HL-60/S4 treated with phorbol 12-myristate 13-acetate at 8.2 ng/mL for 4 days and 3 days (cell line): ENCODE results near the gene RAD54L.

ENCODE experiments used
- in situ Hi-C: fragments of 300-500 bp; cut with MboI; formaldehyde crosslinking; loops from 2 replicates; pipeline ENCODE4 v1.15.0; 2022; ENCODE audit warnings: low sequenced_read_pairs

The RAD54L gene

DNA sequence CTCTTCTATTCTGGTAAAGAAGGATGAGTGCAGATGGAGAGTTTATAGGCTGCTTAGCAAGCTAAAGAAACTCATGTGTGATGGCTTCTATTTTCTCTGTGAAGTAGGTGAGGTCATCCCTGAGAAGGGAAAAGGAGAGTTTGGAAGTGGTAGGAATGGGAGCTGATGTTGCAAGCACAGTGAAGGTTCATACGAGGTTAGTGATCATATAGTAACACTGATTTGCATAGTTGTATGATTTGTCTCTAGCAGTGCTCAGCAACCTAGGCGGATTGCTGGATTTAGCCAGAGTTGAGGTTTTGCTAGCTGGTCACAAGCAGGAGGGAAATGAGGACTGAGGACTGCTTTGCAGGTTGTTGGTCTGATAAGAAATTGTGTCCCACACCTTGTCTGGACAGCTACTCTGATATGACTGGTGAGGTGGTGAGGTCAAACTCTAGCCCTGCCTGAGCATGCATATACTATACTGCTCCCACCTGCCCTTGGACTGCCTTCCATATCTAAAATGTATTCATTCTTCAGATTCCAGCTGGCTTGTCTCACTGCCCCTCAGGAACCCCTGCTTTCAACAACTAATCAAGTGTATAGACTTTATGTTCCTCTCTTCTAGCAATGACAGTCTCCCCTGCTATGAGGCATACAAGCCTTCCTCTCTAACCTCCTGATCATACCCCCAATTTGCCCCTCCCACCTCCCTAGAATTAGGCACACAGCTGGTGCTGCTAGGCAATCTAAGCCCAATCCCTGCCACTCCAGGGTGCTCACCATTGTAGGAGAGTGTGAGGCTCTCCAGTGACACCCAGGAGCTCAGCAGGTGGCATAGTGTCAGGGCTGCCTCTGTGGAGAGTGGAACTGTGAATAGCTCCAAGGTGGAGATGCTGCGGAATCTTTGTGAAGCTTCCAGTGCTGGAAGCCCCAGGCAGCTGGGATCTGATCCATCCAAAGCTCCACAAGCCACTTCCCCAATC is 37.3 kb downstream of the RAD54L start:
- in situ Hi-C loops = no loop called here

DNA sequence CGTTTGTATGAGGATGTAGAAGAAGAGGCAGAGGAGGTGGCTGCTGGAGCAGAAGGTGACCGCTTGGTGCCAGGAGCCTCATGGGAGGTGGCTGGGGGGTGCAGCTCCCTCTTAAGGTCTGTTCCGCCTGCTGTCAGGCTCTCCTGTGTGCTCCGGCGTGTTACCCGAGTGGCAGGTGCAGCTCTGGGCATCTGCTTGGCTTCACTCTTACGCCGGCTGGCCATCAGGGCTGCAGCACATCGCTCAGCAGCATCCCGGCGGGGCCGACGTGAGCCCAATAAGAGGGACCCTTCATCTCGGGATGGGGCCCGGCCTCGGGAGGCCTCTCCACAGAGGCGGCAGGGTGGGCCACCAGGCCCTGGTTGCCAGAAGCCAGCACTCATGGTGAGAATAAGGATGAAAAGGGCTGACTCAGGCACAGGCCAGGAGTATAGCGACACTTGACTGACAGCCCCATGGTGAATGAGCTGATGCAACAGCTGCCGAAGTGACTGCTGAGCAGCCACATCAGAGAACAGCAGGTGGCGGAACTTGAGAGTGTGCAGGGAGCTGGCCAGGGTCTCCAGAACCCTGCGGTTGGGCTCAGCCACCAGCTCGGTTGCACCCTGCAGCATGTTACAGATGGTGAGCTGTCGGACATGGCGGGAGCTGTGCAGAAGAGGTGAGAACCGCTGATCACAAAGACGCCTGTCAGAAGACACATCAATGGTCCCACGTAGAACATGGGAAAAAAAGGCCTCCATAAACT is 38.3 kb downstream of the RAD54L start:
- in situ Hi-C loops = no loop called here

DNA sequence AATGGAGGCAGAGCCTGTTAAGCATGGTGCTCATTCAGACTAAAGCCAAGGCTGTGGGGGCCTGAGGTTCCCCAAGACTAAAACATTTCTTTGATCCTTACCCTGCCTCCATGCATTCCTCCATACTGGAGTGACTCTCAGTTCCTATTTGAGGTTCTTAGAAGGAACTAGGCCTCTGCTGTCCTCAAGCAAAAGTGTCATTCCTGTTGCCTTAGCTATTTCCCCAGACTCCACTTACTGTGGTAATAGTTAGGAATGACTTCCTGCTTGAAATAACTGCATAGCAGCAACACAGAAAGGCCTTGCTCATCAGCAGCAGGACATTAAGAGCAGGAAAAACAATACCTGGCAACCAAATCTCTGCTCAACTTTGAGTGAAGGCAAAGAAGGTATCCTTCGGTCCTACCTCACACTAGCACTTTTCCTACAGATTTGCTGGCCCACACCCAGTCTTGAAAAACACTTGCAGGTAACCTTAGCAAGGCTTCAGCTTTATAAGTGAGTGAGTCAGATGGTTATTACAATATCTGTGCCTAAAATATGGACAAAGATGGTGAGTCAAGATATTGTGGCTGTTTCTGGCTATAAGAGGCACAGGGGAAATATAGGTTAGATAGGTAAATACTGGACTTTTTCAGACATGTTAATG is 41.0 kb downstream of the RAD54L start:
- in situ Hi-C loops = no loop called here

DNA sequence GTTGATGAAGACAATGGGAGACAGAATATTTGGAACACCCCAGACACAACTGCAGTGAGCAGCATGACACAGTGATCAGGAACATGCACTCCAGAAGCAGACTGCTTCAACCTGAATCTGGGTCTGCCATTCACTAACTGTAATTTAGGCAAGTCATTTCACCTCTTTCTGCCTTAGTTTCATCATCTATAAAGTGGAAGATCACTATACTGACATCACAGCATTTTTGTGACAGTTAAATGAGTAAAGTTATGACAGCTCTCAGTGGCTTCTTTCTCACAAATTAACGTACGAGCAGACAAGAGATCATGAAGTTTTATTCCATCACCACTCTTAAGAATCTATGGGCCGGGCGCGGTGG is 41.6 kb downstream of the RAD54L start:
- in situ Hi-C loops = no loop called here

DNA sequence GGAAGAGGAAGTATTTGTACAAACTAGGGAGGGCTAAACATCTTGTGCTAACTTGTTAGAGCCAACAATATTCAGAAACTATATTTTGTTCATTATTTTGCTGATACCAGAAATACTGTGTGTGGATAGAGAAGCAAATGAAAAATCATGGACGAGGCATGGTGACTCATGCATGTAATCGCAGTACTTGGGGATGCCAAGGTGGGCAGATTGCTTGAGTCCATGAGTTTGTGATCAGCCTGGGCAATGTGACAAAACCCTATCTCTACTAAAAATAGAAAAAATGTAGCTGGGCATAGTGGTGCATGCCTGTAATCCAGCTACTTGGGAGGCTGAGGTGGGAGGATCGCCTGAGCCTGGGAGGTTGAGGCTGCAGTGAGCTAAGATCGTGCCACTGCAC is 42.4 kb downstream of the RAD54L start:
- in situ Hi-C loops = no loop called here

DNA sequence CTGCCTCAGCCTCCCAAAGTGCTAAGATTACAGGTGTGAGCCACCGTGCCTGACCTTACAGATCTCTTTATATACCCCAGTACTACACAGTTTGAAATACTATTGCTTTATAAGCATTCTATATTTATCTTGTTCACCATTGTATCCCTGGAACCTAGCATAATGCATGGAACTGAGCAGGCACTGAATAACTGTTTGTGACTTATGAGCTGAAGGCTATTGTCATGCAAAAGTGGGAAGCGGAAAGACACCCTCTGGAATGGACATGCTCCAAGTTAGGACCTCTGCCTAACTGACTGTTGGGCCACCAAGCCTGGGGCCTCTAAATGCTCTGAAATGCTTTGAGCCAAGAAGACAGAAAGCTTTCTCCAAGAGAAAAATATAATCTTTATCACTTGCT is 47.7 kb downstream of the RAD54L start:
- in situ Hi-C loops = no loop called here

DNA sequence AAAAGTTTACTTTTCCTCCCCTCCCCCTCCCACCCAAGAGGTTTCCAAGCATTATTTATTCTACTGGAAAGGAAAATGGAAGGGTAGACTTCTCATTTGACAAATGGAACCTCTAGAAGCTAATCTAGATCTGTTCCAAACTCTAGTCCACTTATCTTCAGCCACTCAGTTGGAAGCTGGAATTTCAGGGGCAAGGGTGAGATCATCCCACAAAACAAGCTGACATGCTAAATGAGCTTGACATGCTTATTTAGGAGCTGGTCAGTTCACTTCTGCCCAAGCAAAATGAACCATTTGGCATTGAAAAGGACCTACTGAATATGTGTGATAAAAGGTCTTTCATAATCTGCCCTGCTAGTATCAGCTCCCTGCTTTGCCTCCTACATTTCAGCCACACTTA is 50.8 kb downstream of the RAD54L start:
- in situ Hi-C loops = no loop called here

DNA sequence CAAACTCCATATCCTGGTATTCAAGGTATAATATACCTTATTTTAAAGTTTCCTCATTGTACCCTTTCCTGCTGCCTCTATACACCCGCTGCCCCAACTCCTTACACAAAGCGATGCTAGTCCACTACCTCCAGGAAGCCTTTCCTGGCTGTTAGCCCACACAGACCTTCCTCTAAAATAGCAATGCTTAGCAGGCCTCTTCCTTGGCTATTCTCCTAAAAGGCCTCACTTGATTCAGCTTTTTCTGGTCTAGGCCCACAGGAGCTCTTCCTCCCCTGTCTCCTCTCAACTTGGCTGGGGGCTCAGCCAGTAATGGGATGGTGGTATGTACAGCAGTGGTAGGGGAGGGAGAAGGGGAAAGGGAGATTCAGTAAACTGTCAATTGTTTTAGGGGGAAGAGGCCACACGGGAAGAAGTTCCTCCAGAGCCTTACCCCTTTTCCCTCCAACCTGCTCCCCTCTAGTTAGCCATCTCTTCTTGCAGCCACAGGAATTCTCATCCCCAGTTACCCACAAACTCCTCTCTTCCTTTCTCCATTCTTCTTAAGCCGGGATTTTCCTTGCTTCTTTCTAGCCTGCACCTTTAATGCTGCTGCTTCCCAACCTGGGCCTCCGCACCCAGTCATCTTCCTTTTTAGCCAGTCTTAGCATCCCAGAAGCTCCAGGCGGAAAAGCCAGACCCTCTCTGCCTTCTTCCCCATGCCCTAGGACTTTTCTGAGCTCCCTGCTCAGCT is 53.3 kb downstream of the RAD54L start:
- in situ Hi-C loops = no loop called here

DNA sequence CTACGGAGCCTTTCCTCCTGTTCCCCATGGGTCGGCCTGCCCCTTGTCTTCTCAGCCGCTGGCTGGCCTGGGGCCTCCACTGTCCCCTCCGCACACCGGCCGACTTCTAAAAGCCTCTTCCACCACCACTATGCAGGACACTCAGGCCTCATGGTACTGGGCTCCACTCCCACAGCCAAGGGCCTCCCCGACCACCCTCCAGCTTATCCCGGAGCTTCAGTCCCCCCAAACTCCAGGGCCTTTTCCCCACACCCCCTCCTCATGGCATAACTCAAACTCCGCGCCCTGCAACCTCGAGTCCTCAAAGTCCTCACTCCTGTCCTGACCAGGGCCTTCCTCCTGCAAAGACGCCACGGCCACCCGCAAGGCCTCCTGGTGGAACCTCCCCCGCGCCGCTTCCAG is 53.8 kb downstream of the RAD54L start:
- in situ Hi-C loops = no loop called here

DNA sequence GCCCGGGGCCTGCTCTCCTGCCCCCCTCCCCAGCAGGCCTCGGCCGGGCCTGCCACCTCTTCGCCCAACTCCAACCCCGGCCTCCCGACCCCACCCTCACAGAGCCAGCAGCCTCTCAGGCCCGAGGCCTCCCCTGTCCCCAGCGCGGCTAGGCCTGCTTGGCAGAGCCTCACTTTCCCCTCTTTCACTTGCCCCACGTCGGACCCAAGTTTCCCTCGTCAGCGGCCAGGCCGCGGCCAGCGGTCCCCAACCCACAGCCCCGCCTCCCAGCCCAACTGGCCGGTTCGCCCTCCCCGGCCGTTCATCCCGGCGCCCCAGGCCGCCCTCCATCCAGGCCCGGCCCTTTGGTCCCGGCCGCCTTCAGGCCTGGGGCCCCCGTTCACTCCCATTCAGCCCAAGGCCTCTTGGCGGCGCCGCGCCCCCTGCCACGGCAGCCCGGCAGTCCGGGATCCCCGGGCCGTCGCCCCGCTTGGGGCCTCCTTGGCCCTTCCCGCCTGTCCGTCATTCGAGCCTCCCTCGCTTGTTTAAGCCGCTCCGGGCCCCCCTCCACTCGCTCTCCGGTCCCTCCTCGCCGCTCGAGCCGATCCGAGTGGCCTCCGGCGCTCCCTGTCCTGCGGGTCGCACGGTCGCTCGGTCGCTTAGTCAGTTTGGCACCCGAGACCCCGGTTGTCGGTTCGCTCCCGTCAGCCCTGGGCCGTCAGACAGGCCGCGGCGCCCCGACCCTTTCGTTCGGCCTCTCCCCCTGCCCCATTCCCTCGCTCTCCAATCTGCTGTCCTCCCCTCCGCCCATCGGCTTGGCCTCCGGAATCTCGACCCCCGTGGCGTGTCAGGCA is 54.5 kb downstream of the RAD54L start:
- in situ Hi-C loops = no loop called here

DNA sequence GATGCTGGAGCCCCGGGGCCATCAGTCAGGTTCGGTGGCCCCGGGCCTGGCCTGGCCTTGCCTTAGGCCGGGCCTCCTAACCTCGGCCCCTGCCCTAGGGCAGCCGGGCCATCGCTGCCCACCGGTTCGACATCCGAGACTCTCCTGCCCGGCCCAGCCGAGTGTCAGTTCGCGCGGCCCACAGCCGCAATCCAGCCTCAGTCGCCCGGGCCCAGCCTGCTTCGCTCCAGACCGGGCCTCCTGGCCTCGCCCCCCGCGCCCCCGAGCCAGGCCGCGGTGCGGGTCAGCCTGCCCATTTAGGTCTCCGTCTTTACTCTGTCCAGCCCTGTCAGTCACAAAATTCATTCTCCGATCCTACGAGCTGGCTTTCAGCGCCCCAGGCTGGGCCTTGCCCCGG is 55.1 kb downstream of the RAD54L start:
- in situ Hi-C loops = no loop called here

DNA sequence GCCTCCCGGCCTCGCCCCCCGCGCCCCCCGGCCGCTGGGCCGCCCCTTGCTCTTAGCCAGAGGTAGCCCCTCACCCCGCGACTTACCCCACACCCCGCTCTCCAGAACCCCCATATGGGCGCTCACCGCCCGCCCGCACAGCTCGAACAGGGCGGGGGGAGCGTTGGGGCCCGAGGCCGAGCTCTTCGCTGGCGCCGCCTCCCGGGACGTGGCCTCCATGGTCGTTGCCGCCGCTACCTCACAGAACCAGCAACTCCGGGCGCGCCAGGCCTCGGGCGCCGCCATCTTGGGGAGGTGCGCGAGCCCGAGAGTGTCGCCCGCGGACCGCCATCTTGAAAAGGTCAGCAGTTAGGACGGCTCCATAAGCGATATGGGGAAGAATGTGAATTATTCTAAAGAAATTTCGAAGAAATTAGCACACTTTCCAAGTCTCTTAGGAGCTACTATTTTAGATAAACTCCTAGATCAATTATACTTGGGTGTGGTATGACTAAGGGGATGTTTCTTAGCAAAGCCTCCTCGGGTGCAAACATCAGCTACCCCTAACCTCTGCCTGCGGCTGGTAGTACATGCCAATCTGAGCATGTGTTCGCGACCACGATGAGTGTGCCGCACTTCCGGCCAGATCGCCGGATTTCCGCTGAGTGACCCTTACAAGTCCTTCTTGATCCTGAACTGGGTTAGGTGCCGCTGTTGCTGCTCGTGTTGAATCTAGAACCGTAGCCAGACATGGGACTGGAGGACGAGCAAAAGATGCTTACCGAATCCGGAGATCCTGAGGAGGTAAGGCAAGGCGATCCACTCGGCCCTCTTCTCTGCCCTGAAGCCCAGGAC is 55.7 kb downstream of the RAD54L start, which contains the start of the genes LRRC41 and UQCRH:
LRRC41 (minus strand) TSS at position 579 of the 834 bp plus-strand sequence; CDS start at position 285, 294 bp downstream.
UQCRH (plus strand) TSS at position 661 of the 834 bp plus-strand sequence; CDS start at position 730, 69 bp downstream.
- in situ Hi-C loops = no loop called here

DNA sequence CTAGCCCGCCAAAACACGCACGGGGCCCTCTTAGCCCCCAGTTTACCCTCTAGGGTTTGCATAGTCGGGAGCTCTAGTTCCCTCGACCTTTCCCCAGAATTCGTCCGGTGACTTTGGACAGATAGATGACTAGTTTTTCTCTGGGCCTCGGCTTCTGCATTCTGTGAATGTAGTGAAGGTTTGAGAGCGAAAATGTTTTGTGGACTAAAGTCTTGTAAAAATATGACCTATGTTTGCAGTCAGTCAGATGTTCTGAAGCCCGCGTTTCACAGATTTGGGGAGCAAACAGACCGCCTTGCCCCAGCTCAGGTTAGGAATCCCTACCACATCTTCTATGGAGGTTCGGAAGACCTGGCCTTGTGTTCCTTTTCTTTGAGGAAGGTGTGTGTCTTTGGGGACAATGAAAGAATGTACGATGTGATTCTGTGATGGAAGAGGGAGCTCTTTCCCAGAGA is 56.3 kb downstream of the RAD54L start:
- in situ Hi-C loops = no loop called here

DNA sequence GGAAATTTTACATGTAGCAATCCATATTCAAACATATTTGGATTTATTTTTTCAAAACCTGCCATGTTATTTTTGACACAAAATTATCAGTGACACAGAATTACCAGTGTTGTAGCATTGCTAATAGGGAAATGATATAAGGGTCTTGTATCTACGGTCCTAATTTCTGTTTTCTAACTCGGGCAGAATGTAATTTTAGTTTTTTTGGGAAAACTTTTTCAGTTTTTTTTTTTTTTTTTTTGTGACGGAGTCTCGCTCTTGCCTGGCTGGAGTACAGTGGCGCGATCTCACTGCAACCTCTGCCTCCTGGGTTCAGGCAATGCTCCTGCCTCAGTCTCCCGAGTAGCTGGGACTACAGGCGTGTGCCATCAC is 58.6 kb downstream of the RAD54L start:
- in situ Hi-C loops = no loop called here

DNA sequence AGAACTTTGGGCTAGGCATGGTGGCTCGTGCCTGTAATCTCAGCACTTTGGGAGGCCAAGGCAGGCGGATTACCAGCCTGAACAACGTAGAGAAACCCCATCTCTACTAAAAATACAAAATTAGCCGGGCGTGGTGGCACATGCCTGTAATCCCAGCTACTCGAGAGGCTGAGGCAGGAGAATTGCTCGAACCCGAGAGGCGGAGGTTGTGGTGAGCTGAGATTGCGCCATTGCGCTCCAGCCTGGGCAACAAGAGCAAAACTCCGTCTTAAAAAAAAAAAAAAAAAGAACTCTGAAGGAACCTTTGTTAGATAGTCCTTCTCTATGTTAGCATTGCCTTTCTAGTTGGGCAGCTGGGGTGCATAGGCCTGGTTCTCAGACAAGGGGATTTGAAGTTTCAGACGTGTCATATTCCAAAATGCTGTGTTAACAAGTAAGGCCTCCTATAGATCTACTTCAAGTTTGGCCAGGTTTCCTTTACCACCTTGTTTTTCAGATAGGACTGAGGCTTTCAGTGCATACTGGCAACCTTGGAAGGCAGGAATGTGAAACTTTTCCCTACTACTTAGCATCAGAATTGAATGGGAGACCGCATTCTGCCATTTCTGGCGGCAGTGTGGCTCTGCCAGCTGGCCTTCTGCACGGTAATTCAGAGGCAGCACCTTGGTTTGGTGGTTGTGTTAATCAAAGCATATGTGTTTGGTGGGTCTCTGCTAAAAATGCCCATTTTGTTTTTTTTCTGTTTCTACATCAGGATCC is 62.0 kb downstream of the RAD54L start:
- in situ Hi-C loops = no loop called here

DNA sequence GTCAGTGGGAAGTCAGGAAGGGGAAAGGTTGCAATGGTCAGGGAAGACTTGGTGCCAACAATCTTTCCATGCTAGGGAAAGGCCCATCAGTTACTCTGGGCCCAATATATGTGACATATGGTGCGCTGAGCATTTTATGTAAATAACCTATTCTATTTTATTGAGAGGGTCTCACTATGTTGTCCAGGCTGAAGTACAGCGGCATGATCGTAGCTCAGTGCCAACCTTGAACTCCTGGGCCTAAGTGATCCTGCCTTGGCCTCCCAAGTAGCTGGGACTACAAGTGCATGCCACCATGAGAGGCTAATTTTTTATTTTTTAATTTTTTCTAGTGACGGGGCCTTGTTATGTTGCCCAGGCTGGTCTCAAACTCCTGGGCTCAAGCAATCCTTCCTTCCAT is 62.8 kb downstream of the RAD54L start:
- in situ Hi-C loops = no loop called here

DNA sequence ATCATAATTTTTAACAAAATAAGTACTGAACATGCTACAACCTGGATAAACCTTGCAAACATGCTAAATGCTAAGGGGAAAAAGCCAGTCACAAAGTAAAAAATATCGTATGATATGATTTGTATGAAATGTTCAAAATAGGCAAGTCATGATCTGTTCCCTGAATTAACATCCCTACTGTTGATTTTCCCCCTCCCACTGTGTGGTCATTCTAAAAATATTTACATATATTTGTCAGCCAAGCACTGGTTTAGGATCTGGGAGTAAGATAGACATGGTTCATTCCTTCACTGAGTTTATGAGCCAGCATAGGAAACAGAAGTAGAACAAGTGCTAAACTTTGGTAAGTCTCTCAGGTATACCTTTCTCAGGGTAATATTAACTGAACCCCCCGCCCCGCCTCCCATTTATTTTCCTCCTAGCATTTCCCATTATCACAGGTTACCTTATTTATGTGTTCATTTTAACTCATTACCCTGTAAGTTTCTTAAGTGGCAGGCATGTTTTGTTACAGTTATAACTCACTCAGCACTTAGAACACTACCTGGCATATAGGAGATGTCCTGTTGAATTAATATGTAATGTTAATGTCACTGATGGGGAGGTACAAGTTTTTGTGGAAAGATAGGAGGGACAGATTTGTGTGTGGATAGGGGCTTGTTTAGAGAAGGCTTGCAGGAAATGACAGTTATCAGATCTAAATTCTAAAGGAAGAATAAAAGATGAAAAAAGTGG is 68.3 kb downstream of the RAD54L start:
- in situ Hi-C loops = no loop called here

DNA sequence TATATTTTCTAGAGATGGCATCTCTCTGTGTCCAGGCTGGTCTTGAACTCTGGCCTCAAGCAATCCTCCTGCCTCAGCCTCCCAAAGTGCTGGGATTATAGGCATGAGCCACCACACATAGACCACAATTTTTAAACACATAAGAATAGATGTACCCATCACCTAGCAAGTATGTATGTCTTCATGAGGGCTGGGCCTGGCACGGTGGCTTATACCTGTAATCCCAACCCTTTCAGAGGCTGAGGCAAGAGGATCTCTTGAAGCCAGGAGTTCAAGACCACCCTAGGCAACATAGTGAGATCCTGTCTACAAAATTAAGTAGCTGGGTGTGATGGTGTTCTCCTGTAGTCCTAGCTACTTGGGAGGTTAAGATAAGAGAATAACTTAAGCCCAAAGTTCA is 69.8 kb downstream of the RAD54L start:
- in situ Hi-C loops = no loop called here
